ENCODE results near the gene BICRAL.

BICRAL gene

DNA sequence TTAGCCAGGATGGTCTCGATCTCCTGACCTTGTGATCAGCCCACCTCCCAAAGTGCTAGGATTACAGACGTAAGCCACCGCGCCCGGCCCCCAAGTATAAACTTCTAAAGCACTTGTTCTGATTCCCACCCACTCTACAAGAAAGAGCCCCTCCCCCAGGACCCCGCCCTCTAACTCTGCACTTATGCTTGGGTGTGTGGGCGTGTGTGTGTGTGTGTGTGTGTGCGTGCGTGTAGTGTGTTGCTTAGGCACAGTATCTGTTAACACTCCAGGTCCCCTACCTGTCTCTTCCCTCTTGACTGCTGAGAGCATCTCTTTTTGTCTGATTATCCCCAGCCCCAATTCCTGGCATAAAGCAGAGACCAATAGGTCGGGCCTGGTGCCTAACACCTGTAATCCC is 128.0 kb downstream of the BICRAL start:
- Histone ChIP-seq H3K27me3 (ENCODE audit: low read length) (no peaks in the 10 kb centered on the region), H4K20me1 (ENCODE audit: low read depth, low read length) (no peaks in the 10 kb centered on the region), H3K9me2 (replicated peaks; ENCODE audit: insufficient read depth, low read length) (no peaks in the 10 kb centered on the region), H3F3A (ENCODE audit: insufficient read depth) (no peaks in the 10 kb centered on the region), H2AFZ (ENCODE audit: low read depth, low read length, severe bottlenecking) (no peak overlapping the region), H3K9ac (ENCODE audit: low read length) (no peak overlapping the region), H3K79me2 (ENCODE audit: insufficient read depth, low read length) (no peaks in the 10 kb centered on the region), H3K36me3 (ENCODE audit: low read length) (no peaks in the 10 kb centered on the region), H3K27ac (ENCODE audit: low read depth, low read length) (no peak overlapping the region), H3K4me3 (ENCODE audit: insufficient read depth, low read length, poor library complexity, severe bottlenecking) (no peak overlapping the region), H3K9me3 (ENCODE audit: insufficient read depth, low read length) (no peaks in the 10 kb centered on the region), H3K4me2 (ENCODE audit: low read depth, low read length, poor library complexity, severe bottlenecking) (no peak overlapping the region)
- TF ChIP-seq EZH2phosphoT487 (conservative IDR thresholded peaks at IDR 0.05; ENCODE audit: low read length) (no peak), CTCF (IDR thresholded peaks at IDR 0.05; ENCODE audit: insufficient read depth, low read length, poor library complexity, severe bottlenecking) (no peak)

- H3K9ac ChIP-seq (ENCODE audit: low read length), result no peak overlapping the region
- no peak overlapping the region for H3K27ac ChIP-seq (ENCODE audit: low read depth, low read length)
- no peaks in the 10 kb centered on the region for H4K20me1 ChIP-seq (ENCODE audit: low read depth, low read length)
- H3K9me3 ChIP-seq (ENCODE audit: insufficient read depth, low read length), result no peaks in the 10 kb centered on the region
- H2AFZ ChIP-seq (ENCODE audit: low read depth, low read length, severe bottlenecking), result no peak overlapping the region
- H3K79me2 ChIP-seq (ENCODE audit: insufficient read depth, low read length), result no peaks in the 10 kb centered on the region
- no peaks in the 10 kb centered on the region for H3K36me3 ChIP-seq (ENCODE audit: low read length)
- no peak for TF ChIP-seq CTCF (IDR thresholded peaks at IDR 0.05; ENCODE audit: insufficient read depth, low read length, poor library complexity, severe bottlenecking)
- TF ChIP-seq EZH2phosphoT487 (conservative IDR thresholded peaks at IDR 0.05; ENCODE audit: low read length), result no peak
- H3F3A ChIP-seq (ENCODE audit: insufficient read depth), result no peaks in the 10 kb centered on the region
- H3K27me3 ChIP-seq (ENCODE audit: low read length), result no peaks in the 10 kb centered on the region
- no peak overlapping the region for H3K4me3 ChIP-seq (ENCODE audit: insufficient read depth, low read length, poor library complexity, severe bottlenecking)
- H3K9me2 ChIP-seq (replicated peaks; ENCODE audit: insufficient read depth, low read length), result no peaks in the 10 kb centered on the region
- H3K4me2 ChIP-seq (ENCODE audit: low read depth, low read length, poor library complexity, severe bottlenecking), result no peak overlapping the region
Measured at GRCh38 chr6:42911171-42912021, 129.5 kb downstream of the BICRAL start.

DNA sequence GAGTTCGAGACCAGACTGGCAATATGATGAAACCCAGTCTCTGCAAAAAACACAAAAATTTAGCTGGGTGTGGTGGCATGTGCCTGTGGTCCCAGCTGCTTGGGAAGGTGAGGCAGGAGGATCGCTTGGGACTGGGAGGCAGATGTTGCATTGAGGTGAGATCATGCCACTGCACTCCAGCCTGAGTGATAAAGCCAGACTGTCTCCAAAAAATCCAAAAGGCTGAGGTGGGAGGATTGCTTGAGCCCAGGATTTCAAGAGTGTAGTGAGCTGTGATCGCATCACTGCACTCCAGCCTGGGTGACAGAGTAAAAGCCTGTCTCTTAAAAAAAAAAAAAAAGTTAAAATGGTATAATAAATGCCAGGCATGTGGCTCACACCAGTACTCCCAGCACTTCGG is 132.7 kb downstream of the BICRAL start:
- Histone ChIP-seq H3K9me2 (replicated peaks; ENCODE audit: insufficient read depth, low read length) (no peaks in the 10 kb centered on the region), H3K27ac (ENCODE audit: low read depth, low read length) (no peak overlapping the region), H3K27me3 (ENCODE audit: low read length) (no peaks in the 10 kb centered on the region), H3K4me3 (ENCODE audit: insufficient read depth, low read length, poor library complexity, severe bottlenecking) (no peak overlapping the region), H2AFZ (ENCODE audit: low read depth, low read length, severe bottlenecking) (no peak overlapping the region), H4K20me1 (ENCODE audit: low read depth, low read length) (no peaks in the 10 kb centered on the region), H3K79me2 (ENCODE audit: insufficient read depth, low read length) (no peaks in the 10 kb centered on the region), H3K36me3 (ENCODE audit: low read length) (no peaks in the 10 kb centered on the region), H3K4me2 (ENCODE audit: low read depth, low read length, poor library complexity, severe bottlenecking) (no peak overlapping the region), H3K9me3 (ENCODE audit: insufficient read depth, low read length) (no peaks in the 10 kb centered on the region), H3F3A (ENCODE audit: insufficient read depth) (no peaks in the 10 kb centered on the region), H3K9ac (ENCODE audit: low read length) (no peak overlapping the region)
- TF ChIP-seq CTCF (IDR thresholded peaks at IDR 0.05; ENCODE audit: insufficient read depth, low read length, poor library complexity, severe bottlenecking), result no peak
- no peak for TF ChIP-seq EZH2phosphoT487 (conservative IDR thresholded peaks at IDR 0.05; ENCODE audit: low read length)
